Lung (tissue), 12 donors: Measurements from ENCODE around the gene NT5DC3. TPM values are rescaled to one million over a fixed set of nuclear protein-coding genes. Genes with fewer than 3 reads are reported as not detected.

ENCODE experiments used
- ATAC-seq: fragments of 200-7000 bp; cut with Tn5 transposase; one replicate; pipeline ENCODE4 v1.9.1; 2020; ENCODE audit warnings: moderate number of reproducible peaks; ENCODE audit not compliant: insufficient read depth, low FRiP score
- DNase-seq, 3 donors: peaks; one replicate each; pipeline ENCODE4 v3.0.0-alpha.2; 2013 to 2017
- H3K27ac ChIP-seq, 2 donors: one replicate each; pipeline ENCODE4 v1.5.1; 2013; ENCODE audit warnings: mild to moderate bottlenecking in 2 of 2, moderate library complexity in 2 of 2, control low read depth in 1 of 2, inconsistent platforms in 1 of 2, low read depth in 1 of 2, low read length in 1 of 2
- H3K27me3 ChIP-seq, 3 donors: one replicate each; pipeline ENCODE4 v1.5.1; 2013; ENCODE audit warnings: low read length in 2 of 3; ENCODE audit not compliant: control insufficient read depth in 3 of 3, insufficient read depth in 3 of 3
- H3K36me3 ChIP-seq, 4 donors: one replicate each; pipeline ENCODE4 v1.5.1; 2013; ENCODE audit warnings: low read length in 4 of 4, mild to moderate bottlenecking in 1 of 4, moderate library complexity in 1 of 4; ENCODE audit not compliant: control insufficient read depth in 4 of 4, insufficient read depth in 4 of 4
- H3K4me1 ChIP-seq, 5 donors: one replicate each; pipeline ENCODE4 v1.5.1; 2013; ENCODE audit warnings: low read length in 5 of 5, mild to moderate bottlenecking in 2 of 5, moderate library complexity in 1 of 5; ENCODE audit not compliant: control insufficient read depth in 5 of 5, insufficient read depth in 5 of 5
- H3K4me3 ChIP-seq: one replicate; pipeline ENCODE4 v1.5.1; 2013; ENCODE audit warnings: mild to moderate bottlenecking, control low read depth, moderate library complexity
- H3K9ac ChIP-seq, 2 donors: one replicate each; pipeline ENCODE4 v1.5.1; 2013; ENCODE audit warnings: low read length in 2 of 2, control low read depth in 1 of 2; ENCODE audit not compliant: insufficient read depth in 1 of 2
- H3K9me3 ChIP-seq, 4 donors: one replicate each; pipeline ENCODE4 v1.5.1; 2013; ENCODE audit warnings: low read length in 3 of 4, mild to moderate bottlenecking in 1 of 4, moderate library complexity in 1 of 4; ENCODE audit not compliant: control insufficient read depth in 4 of 4, insufficient read depth in 3 of 4
- CTCF ChIP-seq: IDR thresholded peaks from 2 replicates; pipeline ENCODE4 v1.5.1; 2012; ENCODE audit warnings: mild to moderate bottlenecking; ENCODE audit errors: control extremely low read depth, extremely low read depth
- WGBS, 2 donors: extraction: QIAGEN DNeasy Blood & Tissue Kit; methylation state at CpG; one replicate each; pipeline ENCODE4 v1.1.7; 2013; 5-methylcytosine and 5-hydroxymethylcytosine counted together
- polyA plus RNA-seq, 2 donors: library from polyadenylated mRNA; stranded (reverse); fragments of 200-250 nt; gene quantifications; one replicate each; pipeline ENCODE4 v1.2.1, GENCODE V29; 2013
- total RNA-seq, 2 donors: library from RNA; depleted of rRNA in 1 of 2; stranded (reverse); fragments of >200 nt in 1 of 2; gene quantifications; one replicate each; pipeline ENCODE4 v1.2.1, GENCODE V29; 2014 to 2021
- donor health status: control.
- donor health status: control.
- donor health status: Bipolar disorder and iron deficiency.
- donor health status: healthy.
- donor health status: DM: yes; HTN: yes; CAD: no.

NT5DC3 gene
- total and polyA plus RNA-seq, 4 donors, result 0.93 to 12.3 (median 3.6) TPM

- Histone ChIP-seq H3K27me3 (peaks cover 0 to 7% (median 0%) of the 10 kb centered on the region in 3 donors), H3K27ac (peak overlapping the region; percentile 26 to 77), H3K4me3 (no peak overlapping the region), H3K36me3 (no peaks in the 10 kb centered on the region), H3K4me1 (peaks cover 0 to 11% (median 5%) of the 10 kb centered on the region in 5 donors), H3K9ac (no peak overlapping the region), H3K9me3 (no peaks in the 10 kb centered on the region)
- DNase-seq (peak in 2 of 3 donors; percentile 19 to 27), ATAC-seq (peak; percentile 5)
- TF ChIP-seq CTCF, result no peak
- WGBS, 2 donors, result 36 to 38% methylated on average over 20 of the region's 20 CpGs
Observed at GRCh38 chr12:103841690-103842584, 903 bp upstream of the NT5DC3 start.

- peaks cover 0 to 7% (median 0%) of the 10 kb centered on the region in 3 donors for H3K27me3 ChIP-seq
- 1% methylated on average over 29 of the region's 29 CpGs for WGBS, 2 donors
- no peak overlapping the region for H3K9ac ChIP-seq
- H3K4me3 ChIP-seq, result peak overlapping the region; percentile 72
- no peaks in the 10 kb centered on the region for H3K36me3 ChIP-seq
- DNase-seq (peak in 1 of 3 donors; percentile 29), ATAC-seq (no peak)
- TF ChIP-seq CTCF, result no peak
- peak overlapping the region; percentile 52 to 63 for H3K27ac ChIP-seq
- no peaks in the 10 kb centered on the region for H3K9me3 ChIP-seq
- peaks cover 0 to 11% (median 5%) of the 10 kb centered on the region in 5 donors for H3K4me1 ChIP-seq
Observed at GRCh38 chr12:103840462-103840875, 565 bp downstream of the NT5DC3 start.

GRCh38 chr12:103839609-103840461 is 1.2 kb downstream of the NT5DC3 start:
- 68 to 79% methylated on average over 14 of the region's 14 CpGs for WGBS, 2 donors
- no peak for TF ChIP-seq CTCF

More at GRCh38 chr12:103839609-103840461, 1.2 kb downstream of the NT5DC3 start:
- H3K9me3 ChIP-seq, result no peaks in the 10 kb centered on the region
- H3K4me1 ChIP-seq, result peaks cover 0 to 11% (median 5%) of the 10 kb centered on the region in 5 donors
- peak overlapping the region; percentile 72 for H3K4me3 ChIP-seq
- ATAC-seq, result no peak
- H3K27ac ChIP-seq, result no peak overlapping the region
- no peak overlapping the region for H3K9ac ChIP-seq
- DNase-seq, result peak in 1 of 3 donors; percentile 6
- no peaks in the 10 kb centered on the region for H3K36me3 ChIP-seq
- H3K27me3 ChIP-seq, result peaks cover 0 to 7% (median 0%) of the 10 kb centered on the region in 3 donors
